Measurements from ENCODE around the gene NCKAP5.
"Not testable (repeated sequence)": the region's sequence is repeated elsewhere in the genome, so short reads cannot be mapped to it uniquely, and the experiment has no call there.

The NCKAP5 gene

DNA sequence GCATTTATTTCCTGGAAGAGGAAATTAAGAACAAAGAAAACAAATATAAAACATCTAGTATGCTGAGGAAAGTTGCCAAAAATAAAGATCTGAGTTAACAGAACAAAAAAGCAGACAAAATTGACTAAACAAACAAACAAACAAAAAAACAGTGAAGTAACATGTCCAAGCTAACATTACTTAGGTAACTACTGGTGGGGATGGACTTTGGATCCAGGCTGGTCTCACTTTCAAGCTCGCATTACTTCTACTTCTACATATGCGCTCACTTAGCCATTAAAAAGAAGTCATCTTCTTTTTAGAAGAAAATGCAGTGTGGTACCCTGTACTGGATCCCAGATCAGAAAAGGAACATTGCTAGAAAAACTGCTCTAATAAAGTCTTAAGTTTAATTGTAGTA lies 358.9 kb downstream of the NCKAP5 start:
- DNase-seq (ENCODE audit: low read depth): no peak

DNA sequence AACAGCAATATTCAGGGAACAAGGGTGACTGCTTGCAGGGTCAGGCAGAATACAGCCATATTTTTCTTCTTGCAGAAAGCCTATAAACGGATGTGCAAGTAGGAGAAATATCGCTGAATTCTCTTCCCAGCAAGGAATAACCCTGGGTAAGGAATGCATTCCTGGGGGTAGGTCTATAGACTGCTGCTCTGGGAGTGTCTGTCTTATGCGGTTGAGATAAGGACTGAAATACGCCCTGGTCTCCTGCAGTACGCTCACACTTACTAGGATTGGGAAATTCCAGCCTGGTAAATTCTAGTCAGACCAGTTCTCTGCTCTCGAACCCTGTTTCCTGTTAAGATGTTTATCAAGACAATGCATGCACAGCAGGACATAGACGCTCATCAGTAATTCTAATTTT lies 361.6 kb downstream of the NCKAP5 start:
- not testable (repeated sequence) for DNase-seq (ENCODE audit: low read depth)

DNA sequence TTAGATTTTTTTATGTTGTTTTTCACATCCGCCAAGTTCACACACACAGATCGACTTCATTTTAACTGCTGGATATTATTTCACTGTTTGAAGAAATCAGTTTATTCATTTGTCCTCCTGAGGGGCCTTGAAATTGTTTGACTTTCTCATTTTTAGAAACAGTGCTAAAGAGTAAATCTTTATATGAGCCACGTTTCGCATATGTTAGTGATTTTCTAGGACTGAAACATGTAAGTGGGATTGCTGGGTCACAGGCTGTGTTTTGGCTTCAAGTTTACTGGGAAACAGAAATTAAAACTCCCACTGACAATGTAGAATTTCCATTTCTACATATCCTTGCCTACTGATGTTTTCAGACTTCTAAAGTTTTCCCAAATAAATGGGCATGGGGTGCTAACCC lies 363.8 kb downstream of the NCKAP5 start:
- no peak for DNase-seq (ENCODE audit: low read depth)

DNA sequence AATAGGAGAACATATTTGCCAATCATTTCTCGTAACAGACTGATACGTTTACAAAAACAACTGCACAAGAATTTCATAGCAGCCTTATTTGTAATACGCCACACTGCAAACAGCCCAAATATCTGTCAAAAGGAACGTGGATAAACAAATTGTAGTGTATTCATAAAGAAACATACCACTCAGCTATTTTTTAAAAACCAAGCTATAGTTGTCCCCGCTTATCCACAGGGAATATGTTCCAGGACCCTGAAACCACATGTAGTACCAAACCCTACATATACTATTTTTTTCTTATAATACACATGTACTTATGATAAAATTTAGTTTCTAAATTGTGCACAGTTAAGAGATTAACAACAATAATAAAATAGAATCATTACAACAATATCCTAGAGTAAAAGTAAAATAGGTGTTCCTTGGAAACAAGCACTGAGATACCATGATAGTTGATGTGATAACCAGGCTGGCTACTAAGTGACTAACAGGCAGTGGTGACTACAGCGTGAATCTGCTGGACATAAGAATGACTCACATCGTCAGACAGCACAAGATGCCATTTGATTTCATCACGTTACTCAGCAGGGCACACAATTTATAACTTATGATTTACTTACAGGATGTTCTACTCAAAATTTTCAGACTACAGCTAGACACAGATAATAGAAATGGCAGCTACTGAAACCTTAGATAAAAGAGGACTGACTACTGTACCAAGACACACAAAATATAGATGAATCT lies 367.4 kb downstream of the NCKAP5 start:
- no peak for DNase-seq (ENCODE audit: low read depth)

DNA sequence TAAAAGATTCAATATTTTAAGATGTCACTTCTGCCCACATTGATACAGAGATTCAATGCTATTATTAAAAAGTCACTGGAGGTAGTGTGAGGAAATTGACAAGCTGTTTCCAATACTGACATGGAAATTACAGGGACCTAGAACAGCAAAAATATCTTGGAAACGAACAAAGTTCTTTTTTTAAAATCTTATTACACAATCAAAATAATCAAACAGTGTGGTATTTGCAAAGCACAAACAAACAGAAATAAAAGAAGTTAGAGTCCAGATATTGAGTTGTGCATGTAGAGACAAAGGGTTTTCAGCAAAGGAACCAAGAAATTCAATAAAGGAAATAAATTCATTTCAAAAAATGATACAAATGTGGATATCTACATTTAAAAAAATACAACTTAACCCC lies 369.6 kb downstream of the NCKAP5 start:
- DNase-seq (ENCODE audit: low read depth): no peak

DNA sequence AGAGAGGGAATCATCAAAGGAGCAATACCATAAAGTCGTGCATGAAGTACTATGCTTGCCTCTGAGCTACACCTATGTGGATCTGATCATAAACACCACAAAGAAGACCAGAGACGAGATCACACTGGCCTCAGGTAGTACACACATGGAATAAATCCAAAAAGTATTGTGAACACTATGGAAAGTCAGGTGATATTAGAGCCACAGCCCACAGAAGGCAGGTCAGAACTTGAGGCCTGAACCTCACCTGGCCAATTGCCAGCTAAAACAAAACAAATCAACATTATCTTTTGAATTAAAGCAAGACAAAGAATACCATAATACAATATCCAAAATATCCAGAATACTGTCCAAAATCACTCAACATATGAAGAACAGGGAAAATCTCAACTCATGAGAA lies 371.1 kb downstream of the NCKAP5 start:
- DNase-seq (ENCODE audit: low read depth): no peak

DNA sequence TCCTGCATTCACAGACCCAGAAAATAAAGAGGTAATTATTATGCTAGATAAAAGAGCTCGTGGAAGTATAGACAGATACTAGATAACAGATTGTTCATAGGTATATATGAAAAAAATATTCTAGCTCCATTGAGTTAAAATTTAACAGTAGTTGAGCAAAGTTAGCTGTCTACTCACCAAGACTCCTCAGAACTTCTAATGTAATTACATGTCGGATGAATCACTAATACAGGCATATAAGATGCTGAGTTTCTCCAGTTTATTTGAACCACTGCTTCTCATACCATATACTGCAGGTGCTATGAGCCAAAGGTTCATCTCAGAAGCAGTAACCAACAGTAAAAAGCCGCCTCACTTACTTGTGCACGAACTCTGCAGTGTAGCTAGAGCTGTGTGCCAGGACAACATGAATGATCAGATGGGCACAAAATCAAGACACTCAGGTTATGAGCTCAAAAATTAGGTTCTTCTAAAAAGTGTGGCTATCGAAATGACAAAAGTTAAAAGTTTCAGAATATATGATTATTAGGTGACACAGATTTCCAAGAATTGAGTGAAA lies 373.4 kb downstream of the NCKAP5 start:
- no peak for DNase-seq (ENCODE audit: low read depth)

DNA sequence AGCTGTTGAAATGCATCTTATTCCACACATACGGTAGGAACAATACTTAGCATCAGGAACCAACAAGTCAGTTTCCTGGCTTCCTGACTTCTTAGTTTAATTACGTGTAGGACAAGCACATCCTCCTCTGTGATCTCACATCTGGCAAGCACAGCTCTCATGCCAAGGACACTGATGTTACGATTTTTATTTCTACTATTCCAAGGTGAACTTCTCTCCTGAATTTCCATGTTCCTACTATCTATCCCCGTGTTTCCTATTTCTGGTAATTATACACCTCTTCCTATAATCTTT lies 374.0 kb downstream of the NCKAP5 start:
- no peak for DNase-seq (ENCODE audit: low read depth)

DNA sequence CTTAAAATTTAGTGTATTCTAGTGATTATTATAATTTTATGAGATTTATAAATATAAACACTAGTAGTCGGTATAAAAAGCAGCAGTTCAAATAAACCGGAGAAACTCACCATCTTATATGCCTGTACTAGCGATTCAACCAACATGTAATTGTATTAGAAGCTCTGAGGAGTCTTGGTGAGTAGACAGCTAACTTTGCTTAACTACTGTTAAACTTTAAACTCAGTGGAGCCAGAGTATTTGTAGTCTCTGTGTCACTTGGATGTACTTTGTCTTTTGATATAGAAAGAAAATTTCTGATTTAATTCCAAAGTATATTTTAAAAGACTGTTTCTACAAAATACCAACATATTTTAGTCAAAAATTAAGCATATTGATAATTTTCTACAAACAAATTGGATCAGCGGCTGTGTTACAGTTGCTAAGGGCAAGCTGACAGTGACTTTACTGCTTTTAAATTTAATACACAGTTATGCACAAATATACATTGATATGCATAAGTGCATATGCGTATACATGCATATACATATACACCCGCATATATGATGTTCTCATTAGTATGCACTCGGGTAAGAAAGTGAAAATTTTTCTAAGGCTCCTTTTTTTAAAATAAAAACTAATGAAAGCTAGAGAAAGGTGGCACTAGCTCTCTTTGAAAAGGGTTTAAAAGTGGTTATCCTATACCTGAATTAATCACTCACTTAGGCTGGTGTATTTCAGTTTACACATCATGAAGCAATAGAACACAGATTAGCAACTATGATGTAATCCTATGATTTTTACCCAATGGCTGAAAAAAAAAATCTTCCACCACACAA lies 374.5 kb downstream of the NCKAP5 start:
- no peak for DNase-seq (ENCODE audit: low read depth)

DNA sequence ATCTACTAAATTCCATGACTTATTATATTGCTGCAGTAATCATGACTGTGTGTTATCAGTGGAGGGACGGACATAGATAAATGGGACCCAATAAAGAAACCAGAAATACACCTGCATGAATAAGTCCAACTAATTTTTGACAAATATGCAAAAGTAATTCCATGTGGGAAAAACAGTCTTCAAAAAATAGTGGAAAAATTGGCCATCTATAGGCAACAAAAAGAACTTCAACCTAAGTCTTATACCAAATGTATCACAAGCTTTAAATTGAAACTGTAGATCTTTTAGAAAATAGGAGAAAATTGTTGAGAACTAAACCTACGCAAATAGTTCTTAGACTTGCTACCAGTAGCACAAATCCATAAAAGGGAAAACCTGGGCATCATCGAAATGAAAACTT lies 376.2 kb downstream of the NCKAP5 start:
- no peak for DNase-seq (ENCODE audit: low read depth)

DNA sequence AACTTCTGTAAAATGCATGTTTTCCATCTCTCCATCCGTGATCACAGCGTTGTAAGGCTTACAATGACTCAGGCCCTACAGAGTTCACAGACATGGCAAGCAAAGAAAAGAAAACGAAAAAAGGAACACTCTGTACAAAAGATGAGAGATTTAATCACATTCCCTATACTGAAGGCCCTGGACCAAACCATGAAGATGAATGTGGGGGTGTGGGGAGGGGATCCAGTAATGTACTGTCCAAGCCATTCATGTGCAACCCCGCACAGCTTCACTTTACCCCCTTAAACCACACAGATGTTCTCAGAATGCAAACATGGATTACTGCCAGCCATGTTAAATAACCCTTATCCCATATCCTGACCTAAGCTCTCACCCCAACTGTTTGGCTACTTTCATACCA lies 391.1 kb downstream of the NCKAP5 start:
- no peak for DNase-seq (ENCODE audit: low read depth)

DNA sequence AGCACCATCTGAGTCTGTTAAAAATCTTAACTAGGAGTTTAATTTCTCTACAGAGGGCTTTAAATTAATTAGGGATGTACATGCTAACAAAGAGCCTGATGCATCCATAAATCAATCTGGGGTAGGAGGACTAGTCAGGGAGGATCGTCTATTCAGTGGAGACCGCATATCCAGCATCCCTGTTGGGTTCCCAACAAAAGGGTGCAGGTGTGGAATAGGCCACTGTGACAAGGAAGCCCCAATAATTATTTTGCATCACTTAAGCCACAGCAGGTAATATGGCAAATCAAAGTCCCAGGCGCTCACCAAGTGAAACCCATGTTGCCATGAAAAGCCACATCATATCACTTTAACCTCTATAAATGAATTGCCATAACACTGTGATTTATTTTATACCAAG lies 392.3 kb downstream of the NCKAP5 start:
- DNase-seq (ENCODE audit: low read depth): no peak

DNA sequence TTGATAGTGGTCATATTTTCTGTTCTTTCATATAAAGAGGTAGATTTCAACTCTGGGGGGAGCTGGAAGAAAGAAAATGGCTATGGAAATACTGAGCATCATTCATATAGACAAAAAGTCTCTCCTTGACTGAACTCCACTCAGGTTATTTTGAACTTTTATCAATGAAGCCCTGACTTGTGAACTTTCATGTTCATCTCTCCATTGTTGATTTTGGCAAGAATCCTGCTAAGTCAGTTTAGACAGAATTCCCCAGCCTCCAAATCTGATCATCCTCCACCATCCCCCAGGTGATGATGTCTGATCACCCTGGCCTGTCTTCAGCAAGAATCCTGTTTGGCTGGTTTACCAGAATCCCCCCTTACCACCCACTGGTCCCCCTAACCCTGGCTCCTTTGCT lies 395.0 kb downstream of the NCKAP5 start:
- DNase-seq (ENCODE audit: low read depth): no peak

DNA sequence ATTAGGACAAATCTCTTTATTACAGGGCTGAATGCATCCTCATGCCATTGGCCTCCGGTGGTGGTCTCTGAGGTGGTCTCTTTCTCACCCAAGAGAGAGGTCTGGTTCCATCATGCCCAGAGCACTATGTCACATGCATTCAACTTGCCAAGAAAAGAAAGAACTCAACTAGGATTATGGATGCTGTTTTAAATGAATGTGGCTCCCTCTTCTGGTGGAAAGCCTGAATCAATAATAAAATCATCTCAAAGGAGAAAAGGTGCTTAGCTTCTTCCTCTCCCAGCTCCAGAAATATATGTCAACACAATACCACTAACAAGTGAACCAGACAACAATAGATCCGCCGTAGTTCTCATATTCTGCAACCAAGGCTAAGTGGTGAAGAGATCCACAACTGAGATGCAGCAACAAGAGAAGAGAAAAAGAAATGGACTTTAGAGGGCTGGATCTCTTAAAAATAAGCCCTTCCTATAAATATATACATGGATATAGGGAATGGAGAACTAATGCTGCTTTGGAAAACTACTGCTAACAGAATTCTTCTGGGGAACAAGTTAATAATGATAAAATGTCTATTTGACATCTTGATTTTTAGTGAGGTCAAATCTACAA lies 396.8 kb downstream of the NCKAP5 start:
- no peak for DNase-seq (ENCODE audit: low read depth)

DNA sequence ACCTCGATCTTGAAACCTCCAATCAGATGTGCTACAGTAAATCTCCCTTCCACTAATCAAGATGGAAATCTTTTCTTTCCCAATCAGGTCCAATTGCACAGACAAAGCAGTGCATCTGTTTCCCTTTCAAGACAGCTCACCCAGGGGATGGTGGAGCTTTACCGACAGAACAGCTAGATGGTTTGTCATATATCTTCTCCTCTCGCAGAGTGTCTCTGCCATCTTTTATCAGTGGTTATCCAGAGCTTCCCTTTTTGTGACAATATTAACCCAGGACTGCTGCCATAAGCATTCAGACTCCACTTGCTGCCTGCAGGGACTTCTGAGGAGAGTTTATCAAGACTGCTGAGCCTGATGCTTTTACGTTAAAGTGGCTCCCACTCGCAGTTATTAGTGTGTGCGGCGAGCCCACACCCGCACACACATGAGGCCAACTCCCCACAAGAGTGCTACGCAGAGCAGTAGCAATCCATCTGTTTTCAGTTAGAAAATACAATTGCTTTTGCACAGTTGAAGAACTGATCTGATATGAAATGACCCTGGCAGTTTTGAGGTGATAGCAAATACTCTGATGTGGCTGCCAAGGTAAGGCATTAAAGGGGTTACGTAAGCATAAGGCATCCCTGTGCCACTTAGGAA lies 398.9 kb downstream of the NCKAP5 start:
- DNase-seq (ENCODE audit: low read depth): no peak

DNA sequence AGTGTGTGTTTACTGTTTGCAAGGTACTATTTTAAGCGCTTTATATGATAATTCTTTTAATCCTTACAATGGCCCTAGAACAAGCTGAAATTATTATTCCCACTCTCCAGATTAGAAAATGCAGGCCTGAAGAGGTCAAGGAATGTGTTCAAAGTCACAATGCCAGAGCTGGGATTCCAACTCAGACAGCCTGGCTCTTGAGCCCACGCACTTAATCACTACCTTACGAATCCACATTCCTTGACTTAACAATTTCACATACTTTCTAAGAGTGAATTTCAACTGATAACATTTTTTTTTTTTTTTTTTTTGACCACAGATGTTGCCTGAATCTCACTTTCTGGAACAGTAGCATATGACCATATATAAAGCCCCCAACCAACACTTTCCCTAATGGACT lies 400.3 kb downstream of the NCKAP5 start:
- DNase-seq (ENCODE audit: low read depth): no peak

DNA sequence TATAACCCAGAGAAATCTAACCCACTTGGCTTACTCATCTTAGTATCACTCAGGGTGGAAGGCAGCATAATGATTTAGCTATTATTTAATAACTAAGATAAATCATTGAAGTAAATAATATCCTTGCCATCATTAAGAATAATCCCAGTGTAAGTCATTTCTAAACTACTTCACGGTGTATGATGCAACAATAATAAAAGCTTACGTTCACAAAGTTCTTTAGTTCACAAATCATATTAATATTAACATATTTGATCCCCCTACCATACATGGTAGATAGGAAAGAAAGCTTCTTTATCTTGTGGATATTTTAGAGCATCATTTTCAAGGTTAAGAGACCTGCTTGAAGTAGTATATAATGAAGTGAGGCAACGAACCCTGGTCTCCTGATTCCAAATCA lies 401.0 kb downstream of the NCKAP5 start:
- DNase-seq (ENCODE audit: low read depth): no peak

DNA sequence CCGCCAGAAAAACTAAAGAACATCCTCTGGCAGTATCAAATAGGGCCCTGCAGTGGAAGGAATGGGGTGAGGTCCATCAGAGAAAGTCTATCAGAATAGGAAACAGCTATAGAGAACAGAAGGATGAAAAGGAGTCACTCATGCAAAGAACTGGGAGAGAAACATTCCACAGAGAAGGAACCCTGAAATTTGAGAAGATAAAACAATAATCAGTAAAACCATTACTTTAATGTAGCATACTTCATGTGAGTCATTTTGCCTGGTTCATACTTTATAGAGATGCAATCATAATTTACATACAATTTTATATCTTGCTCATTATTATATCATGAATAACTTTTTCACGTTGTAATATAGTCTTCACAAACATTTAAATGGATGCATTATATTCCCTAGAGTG lies 402.2 kb downstream of the NCKAP5 start:
- DNase-seq (ENCODE audit: low read depth): no peak

DNA sequence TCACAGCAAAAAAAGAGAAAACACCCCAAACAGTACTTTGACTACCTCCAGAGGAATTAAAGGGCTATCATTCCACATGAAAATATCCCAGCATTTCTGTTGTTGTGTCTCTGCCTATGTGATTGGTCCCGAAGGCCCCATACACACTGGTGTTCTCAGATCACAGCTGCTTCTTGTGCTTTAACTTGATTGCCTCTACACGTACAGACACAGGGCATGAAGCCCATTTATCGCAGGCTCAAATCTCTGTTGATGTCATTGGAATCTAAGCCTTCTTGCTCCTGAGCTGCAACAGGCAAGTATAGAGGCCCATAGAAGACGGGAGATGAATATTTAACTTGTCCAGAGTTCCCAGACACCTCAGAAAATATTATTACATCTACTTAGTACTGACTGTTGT lies 405.2 kb downstream of the NCKAP5 start:
- no peak for DNase-seq (ENCODE audit: low read depth)

DNA sequence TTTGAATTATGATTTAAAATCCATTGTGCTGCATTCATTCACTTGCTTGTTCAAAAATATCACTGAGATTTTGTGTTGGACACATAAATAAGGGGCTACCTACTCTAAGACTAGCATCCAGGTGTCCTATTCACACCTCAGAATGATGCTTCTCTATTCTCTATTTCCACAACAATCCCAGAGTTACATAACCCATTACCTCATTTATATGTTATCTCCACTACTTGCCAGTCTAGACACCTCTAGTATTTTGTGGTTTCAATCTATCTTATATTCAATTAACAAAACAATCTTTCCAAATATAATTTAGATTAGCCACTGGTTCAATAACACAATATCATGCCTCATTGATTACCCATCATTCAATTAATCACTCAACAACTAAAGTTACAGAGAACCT lies 409.8 kb downstream of the NCKAP5 start:
- no peak for DNase-seq (ENCODE audit: low read depth)

DNA sequence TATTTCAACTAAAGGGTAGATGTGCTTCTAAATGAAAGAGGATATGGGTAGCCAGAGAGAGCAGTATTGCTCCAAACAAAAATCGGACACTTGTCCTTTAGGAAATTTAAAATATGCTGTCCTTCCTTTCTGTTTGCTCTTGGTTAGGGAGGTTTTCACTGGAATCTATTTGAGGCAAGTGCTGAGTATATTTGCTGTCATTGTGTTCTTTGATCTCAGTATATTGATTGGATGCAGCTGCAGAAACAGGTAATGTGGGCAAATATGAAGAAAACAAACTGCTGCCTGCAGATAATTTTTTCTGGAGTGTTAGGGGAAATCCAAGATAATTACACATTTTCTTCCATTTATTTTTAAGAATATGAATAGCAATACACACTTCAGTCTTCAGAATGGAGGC lies 410.2 kb downstream of the NCKAP5 start:
- no peak for DNase-seq (ENCODE audit: low read depth)

DNA sequence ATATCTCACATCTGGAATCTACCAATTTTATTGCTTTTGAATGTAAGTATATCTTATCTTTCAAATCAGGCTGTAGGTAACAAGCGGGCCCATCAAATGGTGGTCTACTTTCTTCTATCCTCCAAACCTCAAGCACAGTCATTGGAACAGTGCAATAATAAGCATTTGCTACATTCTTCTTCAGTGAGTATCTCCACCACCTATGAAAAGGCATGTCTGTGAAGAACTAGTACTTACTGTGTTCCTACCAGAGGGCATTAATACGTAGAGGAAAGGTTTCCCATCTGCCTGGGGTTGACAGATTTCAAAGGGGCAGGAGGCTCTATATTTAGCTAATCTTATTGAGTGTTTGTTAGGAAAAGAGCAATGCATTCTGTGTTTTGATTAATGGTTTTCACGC lies 411.1 kb downstream of the NCKAP5 start:
- DNase-seq (ENCODE audit: low read depth): no peak

DNA sequence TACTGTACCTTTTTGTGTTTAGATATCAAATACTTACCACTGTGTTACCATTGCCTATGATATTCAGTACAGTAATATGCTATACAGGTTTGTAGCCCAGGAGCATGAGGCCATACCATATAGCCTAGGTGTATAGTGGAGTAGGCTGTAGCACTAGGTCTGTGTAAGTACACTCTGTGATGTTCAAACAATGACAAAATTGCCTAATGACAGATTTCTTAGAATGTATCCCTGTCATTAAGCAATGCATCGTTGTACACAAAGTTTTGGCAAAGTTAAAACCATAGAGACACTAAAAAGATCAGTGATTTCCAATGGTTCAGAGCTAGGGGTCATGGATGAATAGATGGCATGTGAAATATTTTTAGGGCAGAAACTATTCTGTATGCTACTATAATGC lies 415.5 kb downstream of the NCKAP5 start:
- DNase-seq (ENCODE audit: low read depth): no peak
